Neuron (in vitro differentiated cells): ENCODE data around the gene FAM120AOS.
A peak's percentile ranks its signal among the peaks of the same experiment; 100 is the strongest.

Experiments used
- H2AFZ ChIP-seq: one replicate; pipeline ENCODE4 v1.6.1; 2013; ENCODE audit warnings: low read depth, mild to moderate bottlenecking, inconsistent platforms, low read length, moderate library complexity
- H3K27me3 ChIP-seq: one replicate; pipeline ENCODE4 v1.6.1; 2013; ENCODE audit warnings: low read length; ENCODE audit not compliant: insufficient read depth
- H3K36me3 ChIP-seq: one replicate; pipeline ENCODE4 v1.6.1; 2013; ENCODE audit warnings: low read length; ENCODE audit not compliant: insufficient read depth
- H3K4me1 ChIP-seq: one replicate; pipeline ENCODE4 v1.6.1; 2013; ENCODE audit warnings: low read length; ENCODE audit not compliant: insufficient read depth
- H3K4me3 ChIP-seq: 2 replicates; pipeline ENCODE4 v1.5.1; 2013; ENCODE audit warnings: mild to moderate bottlenecking, low read length, moderate library complexity
- H3K9me3 ChIP-seq: one replicate; pipeline ENCODE4 v1.6.1; 2013; ENCODE audit warnings: low read length

The FAM120AOS gene

DNA sequence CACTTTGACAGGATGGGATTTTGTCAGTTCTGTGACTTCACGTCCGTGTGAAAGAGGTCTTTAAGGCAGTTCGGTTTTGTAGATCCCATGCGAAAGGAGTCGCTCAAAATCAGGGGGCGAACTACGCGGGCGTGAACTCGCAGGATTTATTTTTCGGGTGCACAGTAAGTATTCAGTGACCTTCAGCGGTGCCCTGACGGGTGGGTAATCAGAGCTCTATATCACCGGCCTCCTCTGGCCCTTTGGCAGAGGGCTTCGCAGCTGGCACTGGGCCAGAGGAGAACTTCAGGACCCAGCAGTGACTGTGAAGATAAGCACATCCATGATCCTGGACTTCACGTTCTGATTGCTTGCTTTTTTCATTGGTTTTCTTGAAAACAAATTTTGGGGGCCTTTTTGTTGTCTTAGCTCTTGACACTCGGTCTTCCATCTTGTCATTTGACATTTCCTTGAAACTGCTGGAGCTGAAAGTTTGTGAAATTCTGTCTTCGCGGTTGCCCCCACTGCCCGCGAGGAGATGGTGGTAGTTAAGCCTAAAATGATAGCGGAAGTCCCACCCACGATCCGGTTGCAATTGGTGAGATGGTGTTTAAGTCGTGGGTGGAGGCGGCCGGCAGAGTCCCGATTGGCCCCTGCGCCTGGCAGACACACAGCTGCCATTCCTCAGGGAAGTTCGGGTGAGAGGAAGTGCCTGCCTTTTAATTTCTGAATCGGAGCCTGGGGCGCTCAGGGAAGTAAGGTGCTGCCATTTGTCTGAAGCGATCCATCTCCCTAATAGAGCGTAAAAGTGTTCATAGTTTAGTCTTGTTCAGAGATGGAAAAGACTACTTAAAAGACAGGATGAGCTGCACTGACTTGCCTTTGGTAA is at the start of gene FAM120AOS:
Gene FAM120AOS (minus strand): TSS at position 535 of the 868 bp plus-strand sequence. CDS start 872 bp downstream, outside the sequence.
- peaks cover 15% of the 10 kb centered on the region for H3K4me1 ChIP-seq
- peaks cover 5% of the 10 kb centered on the region for H3K36me3 ChIP-seq
- no peaks in the 10 kb centered on the region for H3K9me3 ChIP-seq
- no peaks in the 10 kb centered on the region for H3K27me3 ChIP-seq
- H2AFZ ChIP-seq: peak within 1 kb of the TSS; percentile 4
- peak within 1 kb of the TSS; percentile 97 for H3K4me3 ChIP-seq

DNA sequence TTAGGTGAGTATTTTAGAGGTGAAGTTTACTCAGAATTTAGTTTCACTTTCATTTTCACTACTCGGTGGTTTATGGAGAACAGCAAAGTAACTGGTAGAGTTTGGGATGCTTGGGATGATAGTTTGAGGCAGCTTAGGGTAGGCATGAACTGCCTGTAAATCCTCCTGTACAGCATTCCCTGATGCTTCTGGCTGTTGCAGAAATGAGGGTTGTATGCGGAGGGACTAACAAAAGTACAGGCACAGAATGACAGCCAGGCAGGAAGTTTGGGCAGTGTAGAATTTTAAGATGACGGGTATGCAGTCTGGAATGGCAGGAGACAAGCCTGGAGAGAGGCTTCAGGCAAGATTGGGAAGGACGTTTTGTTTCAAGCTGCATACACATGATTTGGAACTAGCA is 48.0 kb upstream of the FAM120AOS start:
- H3K9me3 ChIP-seq: no peaks in the 10 kb centered on the region
- H2AFZ ChIP-seq: no peak overlapping the region
- H3K36me3 ChIP-seq: peaks cover 58% of the 10 kb centered on the region
- H3K4me3 ChIP-seq: no peak overlapping the region
- no peaks in the 10 kb centered on the region for H3K27me3 ChIP-seq
- no peaks in the 10 kb centered on the region for H3K4me1 ChIP-seq

DNA sequence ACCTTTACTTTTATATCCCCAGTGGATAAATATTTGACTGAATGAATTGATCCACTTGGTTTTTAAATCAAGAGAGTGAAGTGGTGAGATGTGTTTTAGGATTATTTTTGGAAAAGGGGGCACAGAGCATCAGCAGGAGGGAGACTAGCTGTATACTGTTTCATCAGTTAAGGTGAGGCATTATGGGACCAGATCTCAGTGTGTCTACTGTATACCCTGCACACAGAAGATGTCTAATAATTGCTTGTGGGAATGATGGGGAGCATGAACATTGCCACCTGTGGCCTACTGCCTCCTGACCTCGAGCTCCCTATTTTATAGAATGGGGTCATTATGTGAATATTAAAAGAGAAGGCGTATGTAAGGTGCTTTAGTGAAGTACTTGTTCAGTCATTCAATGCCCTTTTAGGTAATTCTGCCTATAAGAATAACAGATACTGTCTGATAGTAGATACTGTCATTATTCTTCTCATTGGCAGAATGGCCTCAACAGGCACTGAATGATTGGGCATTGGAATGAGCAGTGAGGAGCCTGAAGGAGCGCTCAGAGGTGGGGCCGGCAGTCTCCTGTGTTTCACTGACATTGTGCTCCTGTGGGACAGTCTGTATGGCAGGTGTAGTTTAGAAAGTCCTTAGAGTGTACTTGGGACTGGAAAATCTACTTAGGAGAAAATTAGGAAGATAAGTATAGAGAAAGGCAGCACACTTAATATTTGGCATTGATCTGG is 47.4 kb upstream of the FAM120AOS start:
- no peaks in the 10 kb centered on the region for H3K9me3 ChIP-seq
- no peak overlapping the region for H3K4me3 ChIP-seq
- H3K4me1 ChIP-seq: no peaks in the 10 kb centered on the region
- H3K27me3 ChIP-seq: no peaks in the 10 kb centered on the region
- H2AFZ ChIP-seq: no peak overlapping the region
- H3K36me3 ChIP-seq: peaks cover 61% of the 10 kb centered on the region

DNA sequence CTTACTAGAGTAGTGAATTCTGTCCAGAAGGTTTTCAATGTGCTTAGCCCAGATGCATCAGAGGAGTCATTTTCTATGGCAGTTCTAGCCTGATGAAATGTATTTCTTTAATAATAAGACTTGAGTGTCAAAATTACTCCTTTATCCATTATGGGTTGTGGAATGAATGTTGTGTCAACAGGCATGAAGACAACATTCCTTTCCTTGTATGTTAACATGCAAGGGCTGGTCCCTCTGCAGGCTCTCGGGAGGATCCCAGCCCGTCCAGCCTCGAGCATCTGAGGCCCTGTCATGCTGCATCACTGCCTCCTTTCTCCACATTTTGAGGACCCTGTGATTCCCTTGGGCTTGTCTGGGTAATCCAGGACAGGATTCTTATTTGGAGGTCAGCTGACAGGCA is 42.9 kb upstream of the FAM120AOS start:
- Histone ChIP-seq H3K9me3 (peaks cover 2% of the 10 kb centered on the region), H3K36me3 (peaks cover 59% of the 10 kb centered on the region), H2AFZ (no peak overlapping the region), H3K4me3 (no peak overlapping the region), H3K27me3 (no peaks in the 10 kb centered on the region), H3K4me1 (no peaks in the 10 kb centered on the region)

DNA sequence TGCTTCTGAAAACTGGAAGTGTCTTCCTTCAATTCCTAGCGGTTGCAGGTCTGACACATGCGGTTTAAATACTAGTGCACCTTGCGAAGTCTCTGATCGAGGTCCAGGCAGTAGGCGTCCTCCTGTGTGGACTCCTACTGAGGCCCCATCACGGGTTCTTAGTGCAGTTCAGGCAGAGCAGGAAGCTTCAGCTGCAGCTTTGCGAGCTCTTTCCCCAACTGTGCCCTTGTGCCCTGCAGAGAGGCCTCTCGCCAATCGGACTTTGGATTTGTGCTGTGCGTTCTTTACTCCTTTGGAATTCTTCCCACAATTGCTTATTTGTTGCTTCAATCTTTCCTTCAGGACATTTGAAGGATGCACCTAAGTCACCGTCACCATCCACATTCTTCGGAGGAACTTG is 40.6 kb upstream of the FAM120AOS start:
- H3K27me3 ChIP-seq: no peaks in the 10 kb centered on the region
- peaks cover 4% of the 10 kb centered on the region for H3K9me3 ChIP-seq
- H3K4me3 ChIP-seq: no peak overlapping the region
- H3K4me1 ChIP-seq: no peaks in the 10 kb centered on the region
- H2AFZ ChIP-seq: no peak overlapping the region
- peaks cover 49% of the 10 kb centered on the region for H3K36me3 ChIP-seq

DNA sequence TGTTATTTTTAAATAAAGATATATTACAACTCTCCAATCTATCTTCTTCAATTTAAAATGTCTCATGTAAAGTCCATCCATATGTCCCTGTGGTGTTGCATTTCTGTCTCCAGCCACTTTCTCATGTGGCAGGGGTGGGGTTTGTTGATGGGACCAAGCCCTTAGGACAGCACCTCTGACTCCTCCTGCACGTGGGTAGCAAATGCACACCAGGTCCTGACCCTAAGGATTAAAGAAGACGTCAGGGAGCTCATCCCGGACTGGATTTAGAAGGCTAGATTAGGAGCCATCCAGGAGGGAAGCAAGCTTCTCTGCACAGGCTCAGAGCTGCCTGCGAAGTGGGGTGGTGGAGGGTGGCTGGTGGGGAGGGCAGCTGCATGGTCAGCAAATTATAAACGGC is 38.9 kb upstream of the FAM120AOS start:
- H3K9me3 ChIP-seq: peaks cover 4% of the 10 kb centered on the region
- no peaks in the 10 kb centered on the region for H3K27me3 ChIP-seq
- H3K36me3 ChIP-seq: peaks cover 40% of the 10 kb centered on the region
- no peak overlapping the region for H2AFZ ChIP-seq
- H3K4me1 ChIP-seq: no peaks in the 10 kb centered on the region
- no peak overlapping the region for H3K4me3 ChIP-seq

DNA sequence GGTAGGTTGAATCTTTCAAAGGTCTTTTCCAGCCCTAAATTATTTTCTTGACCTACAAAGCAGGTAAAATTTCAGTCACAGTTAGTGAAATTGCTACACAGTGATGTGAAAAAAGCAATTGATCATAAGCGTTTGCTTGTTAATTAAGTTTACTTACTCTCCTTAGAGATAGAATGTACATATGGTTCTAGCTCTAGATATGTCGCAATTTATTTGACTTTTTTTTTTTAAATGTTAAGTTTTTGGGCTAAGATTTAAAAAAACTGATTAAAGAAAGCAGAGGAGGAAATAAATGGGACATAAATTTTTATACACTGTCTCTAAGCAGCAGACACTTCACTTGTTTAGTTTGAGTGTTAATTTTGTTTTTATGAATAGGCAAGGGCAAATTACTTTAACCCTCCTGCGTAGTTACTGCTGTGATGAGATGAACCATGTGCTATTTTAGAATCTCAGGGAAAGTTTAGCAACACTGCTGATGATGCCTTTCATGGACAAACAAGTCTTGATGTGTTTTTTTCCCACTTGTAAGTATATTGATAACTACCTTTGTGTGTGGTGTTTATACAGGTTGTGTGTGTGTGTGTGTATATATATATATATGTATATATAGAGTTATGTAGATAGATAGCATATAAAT is 38.3 kb upstream of the FAM120AOS start:
- Histone ChIP-seq H3K4me1 (no peaks in the 10 kb centered on the region), H3K4me3 (no peak overlapping the region), H3K36me3 (peaks cover 35% of the 10 kb centered on the region), H2AFZ (no peak overlapping the region), H3K9me3 (peaks cover 4% of the 10 kb centered on the region), H3K27me3 (no peaks in the 10 kb centered on the region)

DNA sequence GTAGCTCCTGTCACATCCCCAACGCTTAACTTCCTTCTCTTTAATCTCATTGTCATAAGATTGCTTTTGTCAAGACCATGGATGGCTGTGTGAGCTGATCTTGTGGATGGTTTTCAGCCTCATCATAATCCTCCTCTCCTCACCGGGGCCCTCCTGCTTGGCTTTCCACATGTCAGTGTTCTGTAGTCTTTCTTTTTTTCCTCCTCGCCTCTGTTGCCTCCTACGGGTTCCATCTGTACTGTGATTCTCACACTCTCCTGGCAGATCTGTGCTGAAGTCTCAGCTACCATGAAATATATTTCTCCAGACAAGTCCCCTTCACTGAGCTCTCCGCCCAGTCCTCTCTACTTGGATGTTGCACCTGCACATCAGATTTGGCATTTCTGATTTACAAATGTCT is 34.9 kb upstream of the FAM120AOS start:
- Histone ChIP-seq H3K4me3 (no peak overlapping the region), H3K36me3 (peaks cover 21% of the 10 kb centered on the region), H2AFZ (no peak overlapping the region), H3K27me3 (no peaks in the 10 kb centered on the region), H3K4me1 (no peaks in the 10 kb centered on the region), H3K9me3 (peaks cover 1% of the 10 kb centered on the region)

DNA sequence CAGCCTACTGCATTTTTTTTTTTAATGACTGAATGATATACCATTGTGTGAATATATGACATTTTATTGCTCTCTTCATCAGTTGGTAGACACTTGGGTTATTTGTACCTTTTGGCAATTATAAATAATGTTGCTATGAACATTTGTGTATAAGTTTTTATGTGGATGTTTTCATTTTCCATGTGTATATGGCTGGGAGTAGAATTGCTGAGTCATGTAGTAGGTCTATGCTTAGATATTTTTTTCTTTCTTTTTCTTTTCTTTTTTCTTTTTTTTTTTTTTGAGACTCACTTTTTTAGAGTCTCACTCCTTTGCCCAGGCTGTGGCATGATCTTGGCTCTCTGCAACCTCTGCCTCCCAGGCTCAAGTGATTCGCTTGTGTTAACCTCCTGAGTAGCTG is 32.9 kb upstream of the FAM120AOS start:
- no peak overlapping the region for H2AFZ ChIP-seq
- H3K9me3 ChIP-seq: peaks cover 1% of the 10 kb centered on the region
- no peaks in the 10 kb centered on the region for H3K27me3 ChIP-seq
- H3K36me3 ChIP-seq: peaks cover 21% of the 10 kb centered on the region
- H3K4me3 ChIP-seq: no peak overlapping the region
- no peaks in the 10 kb centered on the region for H3K4me1 ChIP-seq

DNA sequence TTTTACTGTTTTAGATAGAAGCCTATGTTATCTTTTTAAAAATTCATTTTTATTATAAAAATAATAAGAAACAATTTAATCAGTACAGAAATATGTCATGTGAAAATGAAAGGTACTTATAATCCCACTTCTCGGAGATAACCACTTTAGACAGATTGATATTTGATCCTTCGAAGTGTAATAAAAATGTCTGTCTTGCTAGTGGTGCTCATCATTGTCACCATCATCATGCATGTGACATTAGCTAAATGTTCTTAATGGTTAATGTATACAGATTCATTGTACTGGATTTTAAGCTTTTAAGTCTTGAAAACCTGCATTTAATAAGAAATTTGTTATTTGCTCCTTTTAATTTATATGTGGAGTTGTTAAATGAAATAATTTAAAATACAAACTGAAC is 30.1 kb upstream of the FAM120AOS start:
- H3K4me3 ChIP-seq: no peak overlapping the region
- H3K36me3 ChIP-seq: peaks cover 15% of the 10 kb centered on the region
- no peaks in the 10 kb centered on the region for H3K4me1 ChIP-seq
- no peaks in the 10 kb centered on the region for H3K9me3 ChIP-seq
- H2AFZ ChIP-seq: no peak overlapping the region
- no peaks in the 10 kb centered on the region for H3K27me3 ChIP-seq

DNA sequence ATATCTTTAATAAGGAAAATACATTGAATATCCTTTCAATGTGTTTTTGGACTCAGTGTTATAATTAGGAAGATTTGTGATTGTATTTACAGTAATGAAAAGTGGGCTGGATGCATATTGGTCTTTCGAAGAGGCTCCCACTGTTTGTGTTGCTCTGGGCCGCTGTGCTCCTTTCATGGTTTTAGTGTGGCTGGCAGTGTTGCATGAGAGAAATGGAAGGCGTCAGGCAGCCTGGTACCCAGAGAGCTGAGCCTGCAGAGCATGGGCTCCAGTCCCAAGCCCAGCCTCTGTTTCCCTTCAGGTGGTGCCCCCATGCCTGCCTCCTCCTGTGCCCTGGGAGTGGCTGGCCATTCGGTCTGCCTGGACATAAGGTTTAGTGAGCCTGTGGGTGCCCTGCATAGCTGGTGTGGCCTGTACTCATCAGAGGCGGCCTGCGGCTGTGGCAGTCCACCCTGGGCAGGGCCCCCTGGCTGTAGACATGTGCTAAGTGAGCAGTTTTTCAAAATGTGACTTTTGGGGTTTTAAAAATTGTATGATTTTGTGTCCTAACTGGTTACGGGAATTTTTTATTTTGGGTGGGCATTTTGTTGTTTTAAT is 27.4 kb upstream of the FAM120AOS start:
- Histone ChIP-seq H3K4me1 (no peaks in the 10 kb centered on the region), H3K4me3 (no peak overlapping the region), H3K9me3 (no peaks in the 10 kb centered on the region), H3K27me3 (no peaks in the 10 kb centered on the region), H2AFZ (no peak overlapping the region), H3K36me3 (peaks cover 14% of the 10 kb centered on the region)

DNA sequence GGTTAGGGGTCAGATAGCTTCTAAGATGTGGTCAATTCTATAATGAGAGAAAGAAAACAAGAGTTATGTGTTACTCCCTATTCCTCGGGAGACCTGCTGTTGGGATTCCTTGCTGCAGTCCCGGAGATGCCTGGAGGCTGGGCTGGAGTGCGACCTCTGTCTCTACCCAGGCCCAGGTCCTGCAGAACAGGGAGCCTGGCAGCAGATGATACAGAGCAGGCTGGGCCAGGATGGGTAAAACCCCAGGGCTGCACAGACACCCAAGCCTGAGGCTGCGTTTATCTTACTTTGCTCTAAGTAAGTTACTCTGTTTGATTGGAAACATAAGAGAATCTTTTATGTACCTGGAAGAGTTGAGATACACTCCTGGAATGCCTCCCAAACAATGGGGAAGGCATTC is 26.9 kb upstream of the FAM120AOS start:
- H3K36me3 ChIP-seq: peaks cover 17% of the 10 kb centered on the region
- no peaks in the 10 kb centered on the region for H3K27me3 ChIP-seq
- H3K4me1 ChIP-seq: no peaks in the 10 kb centered on the region
- H3K4me3 ChIP-seq: no peak overlapping the region
- no peak overlapping the region for H2AFZ ChIP-seq
- no peaks in the 10 kb centered on the region for H3K9me3 ChIP-seq

DNA sequence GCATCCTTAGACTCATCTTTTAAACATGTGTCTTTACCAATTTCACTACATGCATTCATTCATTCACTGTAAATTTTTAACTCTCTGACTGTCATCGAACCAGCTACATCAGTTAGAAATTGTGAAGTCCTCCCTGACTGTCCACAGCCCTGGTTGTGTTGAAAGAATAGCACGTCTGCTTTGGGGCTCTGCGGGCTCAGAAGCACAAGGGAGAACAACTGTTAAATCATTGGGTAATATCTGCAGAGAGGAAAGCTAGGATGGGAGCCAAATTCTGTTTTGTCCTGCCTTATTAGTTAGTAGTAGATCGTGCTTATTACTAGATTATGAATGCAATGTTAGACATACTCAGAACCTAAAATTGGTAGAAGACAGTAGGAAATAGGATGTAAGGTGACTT is 26.3 kb upstream of the FAM120AOS start:
- Histone ChIP-seq H3K9me3 (no peaks in the 10 kb centered on the region), H3K4me1 (no peaks in the 10 kb centered on the region), H2AFZ (no peak overlapping the region), H3K36me3 (peaks cover 22% of the 10 kb centered on the region), H3K4me3 (no peak overlapping the region), H3K27me3 (no peaks in the 10 kb centered on the region)
